Body of pancreas (tissue), 4 donors: ENCODE data around the gene PEX14. TPM values are rescaled to one million over a fixed set of nuclear protein-coding genes. Genes with fewer than 3 reads are reported as not detected.

Experiments used
- ATAC-seq: fragments of 150-250 bp; one replicate; pipeline ENCODE4 v1.9.1; 2016
- DNase-seq, 4 donors: peaks; one replicate each; pipeline ENCODE4 v3.0.0-alpha.2; 2019
- H3K27ac ChIP-seq, 4 donors: fragments of 200-600 bp; sonication (generic); 1 replicate in 3 of 4; 2 replicates in 1 of 4; pipeline versions ENCODE4 v1.5.1 to v1.6.1; 2016 to 2019; ENCODE audit warnings: mild to moderate bottlenecking in 1 of 4, mixed read lengths in 1 of 4, moderate library complexity in 1 of 4
- H3K27me3 ChIP-seq, 2 donors: fragments of 200-600 bp; sonication (generic); one replicate each; pipeline ENCODE4 v1.6.0; 2016; ENCODE audit warnings: mild to moderate bottlenecking in 1 of 2
- H3K36me3 ChIP-seq, 2 donors: fragments of 200-600 bp; sonication (generic); replicated peaks in 1 of 2; 2 replicates each; pipeline ENCODE4 v1.5.1; 2016; ENCODE audit warnings: low read depth in 2 of 2; ENCODE audit not compliant: insufficient read depth in 1 of 2
- H3K4me1 ChIP-seq: fragments of 200-600 bp; sonication (generic); one replicate; pipeline ENCODE4 v1.6.0; 2016
- H3K4me3 ChIP-seq, 2 donors: fragments of 200-600 bp; sonication (generic); 1 replicate in 1 of 2; 2 replicates in 1 of 2; pipeline ENCODE4 v1.5.1; 2016 to 2019
- H3K9me3 ChIP-seq, 3 donors: fragments of 200-600 bp; sonication (generic); 1 replicate in 2 of 3; 2 replicates in 1 of 3; pipeline ENCODE4 v1.5.1; 2016
- POLR2A ChIP-seq, 3 donors: fragments of 450-650 bp; IDR thresholded peaks; one replicate each; pipeline ENCODE4 v1.6.1; 2016; ENCODE audit warnings: antibody characterized with exemption in 3 of 3, mild to moderate bottlenecking in 2 of 3
- WGBS, 2 donors: methylation state at CpG; one replicate each; pipeline ENCODE4 v1.1.5; 2017; 5-methylcytosine and 5-hydroxymethylcytosine counted together
- intact Hi-C: fragments of 100-400 bp; cut with DNase I; formaldehyde crosslinking; loops from one replicate; pipeline ENCODE4 v1.15.1; 2023
- total RNA-seq, 2 donors: library from RNA; depleted of rRNA; stranded (reverse); fragments of >200 nt; gene quantifications; one replicate each; pipeline ENCODE4 v1.1.0, GENCODE V29; 2016
- TF ChIP-seq, protein P1 (sequence below), 7 experiments: fragments of 450-650 bp in 4 of 7; fragments of 200-600 bp in 3 of 7; sonication (generic) in 3 of 7; IDR thresholded peaks; one replicate each; pipeline ENCODE4 v1.5.1; 2016 to 2019; ENCODE audit warnings: antibody characterized with exemption in 7 of 7

Gene PEX14
- total RNA-seq, 2 donors from 2014 or later, result 8.6 to 8.8 TPM

DNA sequence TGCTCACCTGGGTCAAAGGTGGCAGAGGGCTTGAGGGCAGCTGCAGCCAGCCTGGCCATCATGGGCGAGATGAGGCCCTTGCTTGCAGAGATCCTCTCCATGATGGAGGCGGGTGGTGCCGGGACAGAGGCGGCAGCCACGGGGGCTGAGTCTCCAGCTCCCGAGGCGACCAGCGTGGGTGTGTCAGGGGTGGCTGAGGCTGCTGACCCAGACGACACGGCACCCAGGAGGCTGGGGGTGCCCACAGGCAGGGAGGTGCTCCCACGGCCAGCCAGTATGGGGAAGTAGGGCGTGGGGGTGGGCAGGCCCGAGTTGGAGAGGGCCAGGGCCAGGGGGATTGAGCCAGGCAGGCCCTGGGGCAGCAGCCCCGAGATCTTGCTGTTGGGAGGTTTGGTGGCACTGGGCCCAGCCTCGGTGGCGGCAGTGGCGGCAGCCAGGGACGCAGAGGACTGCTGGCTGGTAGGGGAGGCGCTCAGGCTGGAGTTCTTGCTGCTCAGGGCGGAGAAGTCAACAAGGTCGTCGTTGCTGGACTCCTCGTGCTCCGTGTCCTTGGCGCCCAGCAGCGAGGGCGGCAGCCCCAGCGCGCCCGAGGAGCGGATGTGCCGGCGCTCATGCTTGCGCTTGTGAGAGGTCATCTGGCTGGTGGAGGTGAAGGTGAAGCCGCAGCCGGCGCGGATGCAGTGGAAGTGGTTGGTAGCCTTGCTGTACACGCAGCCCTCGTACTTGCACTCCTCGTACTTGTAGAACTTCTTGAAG, 178.8 kb downstream of the PEX14 start:
- H3K27me3 ChIP-seq, result no peaks in the 10 kb centered on the region
- ATAC-seq (no peak), DNase-seq (no peak)
- no peak overlapping the region for H3K4me3 ChIP-seq
- intact Hi-C loops, result no loop called here
- H3K4me1 ChIP-seq, result peaks cover 5% of the 10 kb centered on the region
- no peak for TF ChIP-seq POLR2A (IDR thresholded peaks at IDR 0.05)
- TF ChIP-seq, protein P1, sequence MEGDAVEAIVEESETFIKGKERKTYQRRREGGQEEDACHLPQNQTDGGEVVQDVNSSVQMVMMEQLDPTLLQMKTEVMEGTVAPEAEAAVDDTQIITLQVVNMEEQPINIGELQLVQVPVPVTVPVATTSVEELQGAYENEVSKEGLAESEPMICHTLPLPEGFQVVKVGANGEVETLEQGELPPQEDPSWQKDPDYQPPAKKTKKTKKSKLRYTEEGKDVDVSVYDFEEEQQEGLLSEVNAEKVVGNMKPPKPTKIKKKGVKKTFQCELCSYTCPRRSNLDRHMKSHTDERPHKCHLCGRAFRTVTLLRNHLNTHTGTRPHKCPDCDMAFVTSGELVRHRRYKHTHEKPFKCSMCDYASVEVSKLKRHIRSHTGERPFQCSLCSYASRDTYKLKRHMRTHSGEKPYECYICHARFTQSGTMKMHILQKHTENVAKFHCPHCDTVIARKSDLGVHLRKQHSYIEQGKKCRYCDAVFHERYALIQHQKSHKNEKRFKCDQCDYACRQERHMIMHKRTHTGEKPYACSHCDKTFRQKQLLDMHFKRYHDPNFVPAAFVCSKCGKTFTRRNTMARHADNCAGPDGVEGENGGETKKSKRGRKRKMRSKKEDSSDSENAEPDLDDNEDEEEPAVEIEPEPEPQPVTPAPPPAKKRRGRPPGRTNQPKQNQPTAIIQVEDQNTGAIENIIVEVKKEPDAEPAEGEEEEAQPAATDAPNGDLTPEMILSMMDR (IDR thresholded peaks at IDR 0.05), result no peak
- peaks cover 0 to 9% of the 10 kb centered on the region in 2 donors for H3K36me3 ChIP-seq
- no peaks in the 10 kb centered on the region for H3K9me3 ChIP-seq
- no peak overlapping the region for H3K27ac ChIP-seq
- WGBS, 2 donors, result 91 to 95% methylated on average over 17 to 41 of the region's 41 CpGs

DNA sequence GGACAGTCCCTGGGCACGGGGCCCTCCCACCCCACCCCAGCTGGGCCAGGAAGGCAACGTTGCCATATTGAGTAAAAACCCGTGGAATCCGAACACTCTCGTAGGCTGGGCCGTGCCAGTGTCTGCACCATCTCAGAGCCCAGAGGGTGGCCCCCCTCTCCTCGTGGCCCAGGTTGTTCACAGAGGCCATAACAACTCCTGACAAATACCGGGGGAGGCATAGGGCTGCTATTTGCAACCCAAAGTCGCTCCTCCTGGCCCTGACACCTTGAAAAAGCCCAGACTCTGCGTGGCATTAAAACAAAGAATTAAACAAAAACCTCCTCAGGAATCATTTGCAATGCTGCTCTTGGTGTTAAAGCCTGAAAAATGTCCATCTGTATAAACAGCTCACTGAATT, 180.3 kb downstream of the PEX14 start:
- no peak for DNase-seq
- no peak for TF ChIP-seq POLR2A (IDR thresholded peaks at IDR 0.05)
- TF ChIP-seq, protein P1 (IDR thresholded peaks at IDR 0.05), result no peak
- H3K27ac ChIP-seq, result no peak overlapping the region
- H3K36me3 ChIP-seq, result peaks cover 0 to 14% of the 10 kb centered on the region in 2 donors
- WGBS, 2 donors, result 89 to 91% methylated on average over 5 to 10 of the region's 10 CpGs
- peaks cover 5% of the 10 kb centered on the region for H3K4me1 ChIP-seq
- H3K4me3 ChIP-seq, result no peak overlapping the region
- intact Hi-C loops, result no loop called here
- no peaks in the 10 kb centered on the region for H3K27me3 ChIP-seq
- no peak for ATAC-seq
- H3K9me3 ChIP-seq, result no peaks in the 10 kb centered on the region

DNA sequence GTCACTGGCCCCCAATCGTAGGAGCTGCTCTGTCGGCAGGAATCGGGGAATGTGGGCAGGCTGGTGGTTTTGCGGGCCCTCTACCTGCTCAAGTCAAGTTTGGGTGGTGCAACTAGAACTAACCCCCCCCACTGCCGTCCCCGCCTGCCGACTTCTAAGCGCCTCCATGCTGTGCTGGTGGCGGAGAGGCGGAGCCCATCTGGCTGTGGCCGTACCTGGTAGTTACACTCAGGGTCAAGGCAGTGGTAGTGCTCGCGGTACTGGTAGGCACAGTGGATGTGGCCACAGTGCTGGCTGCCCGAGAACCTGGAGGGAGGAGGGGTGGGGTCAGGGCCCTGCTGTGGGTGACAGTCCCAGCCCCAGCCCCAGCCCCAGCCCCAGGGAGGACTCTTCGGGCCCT, 181.7 kb downstream of the PEX14 start:
- peaks cover 0 to 14% of the 10 kb centered on the region in 2 donors for H3K36me3 ChIP-seq
- H3K27me3 ChIP-seq, result no peaks in the 10 kb centered on the region
- TF ChIP-seq, protein P1 (IDR thresholded peaks at IDR 0.05), result no peak
- TF ChIP-seq POLR2A (IDR thresholded peaks at IDR 0.05), result no peak
- DNase-seq (no peak), ATAC-seq (no peak)
- WGBS, 2 donors, result 93 to 96% methylated on average over 13 to 15 of the region's 15 CpGs
- H3K9me3 ChIP-seq, result no peaks in the 10 kb centered on the region
- intact Hi-C loops, result no loop called here
- no peak overlapping the region for H3K4me3 ChIP-seq
- H3K4me1 ChIP-seq, result peaks cover 5% of the 10 kb centered on the region
- no peak overlapping the region for H3K27ac ChIP-seq

DNA sequence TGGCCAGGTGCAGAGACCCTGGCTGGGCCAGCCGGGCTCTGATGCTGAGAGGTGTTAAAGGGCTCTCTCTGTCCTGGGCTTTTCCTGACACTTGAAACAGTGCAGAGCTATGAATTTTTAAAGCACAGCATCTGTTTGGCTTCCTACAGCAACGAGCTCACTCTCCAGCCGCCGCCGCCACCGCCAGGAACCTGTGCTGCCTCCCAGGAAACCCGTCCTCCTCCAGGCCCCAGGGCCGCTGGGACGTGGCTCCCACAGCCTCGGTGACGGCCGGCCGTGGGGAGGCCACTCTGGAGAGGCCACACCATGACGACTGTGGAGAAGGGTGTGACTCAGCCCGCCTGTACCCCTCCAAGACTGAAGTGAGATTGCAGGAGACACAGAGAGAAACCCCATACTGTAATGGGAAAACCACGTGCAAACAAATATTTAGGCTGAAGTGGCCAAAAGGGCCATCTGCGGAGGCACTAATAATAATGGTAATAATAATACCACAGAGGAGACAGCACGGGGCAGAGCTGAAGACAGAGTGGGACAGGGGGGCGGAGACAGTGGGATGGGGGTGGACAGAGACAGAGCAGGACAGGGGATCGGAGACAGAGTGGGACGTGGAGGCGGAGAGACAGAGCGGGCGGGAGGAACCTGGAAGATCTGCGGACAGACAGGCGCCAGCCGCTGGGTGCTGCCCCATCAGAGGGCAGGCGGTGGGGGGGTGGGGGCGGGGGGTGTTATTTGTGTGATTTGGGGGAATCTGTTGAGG, 182.5 kb downstream of the PEX14 start:
- 94 to 95% methylated on average over 24 to 28 of the region's 29 CpGs for WGBS, 2 donors
- peaks cover 5% of the 10 kb centered on the region for H3K4me1 ChIP-seq

More for the DNA sequence above, 182.5 kb downstream of the PEX14 start:
- TF ChIP-seq, protein P1 (IDR thresholded peaks at IDR 0.05), result no peak
- TF ChIP-seq POLR2A (IDR thresholded peaks at IDR 0.05), result no peak
- H3K27me3 ChIP-seq, result no peaks in the 10 kb centered on the region
- H3K27ac ChIP-seq, result no peak overlapping the region
- intact Hi-C loops, result no loop called here
- H3K4me3 ChIP-seq, result no peak overlapping the region
- peaks cover 0 to 14% of the 10 kb centered on the region in 2 donors for H3K36me3 ChIP-seq
- DNase-seq (no peak), ATAC-seq (no peak)
- H3K9me3 ChIP-seq, result no peaks in the 10 kb centered on the region
